Thyroid gland (tissue), 4 donors: Measurements from ENCODE around the gene AMN.

Experiments
- POLR2A ChIP-seq, 2 donors: fragments of 450-650 bp; IDR thresholded peaks; one replicate each; pipeline ENCODE4 v1.6.1; 2017; ENCODE audit warnings: antibody characterized with exemption in 2 of 2, mild to moderate bottlenecking in 2 of 2, moderate library complexity in 1 of 2
- TF ChIP-seq, protein P1 (sequence below), 6 experiments: fragments of 200-600 bp in 3 of 6; fragments of 450-650 bp in 3 of 6; sonication (generic) in 3 of 6; IDR thresholded peaks; one replicate each; pipeline ENCODE4 v1.5.1; 2016 to 2019; ENCODE audit warnings: antibody characterized with exemption in 6 of 6, mild to moderate bottlenecking in 2 of 6, inconsistent platforms in 1 of 6, moderate library complexity in 1 of 6

DNA sequence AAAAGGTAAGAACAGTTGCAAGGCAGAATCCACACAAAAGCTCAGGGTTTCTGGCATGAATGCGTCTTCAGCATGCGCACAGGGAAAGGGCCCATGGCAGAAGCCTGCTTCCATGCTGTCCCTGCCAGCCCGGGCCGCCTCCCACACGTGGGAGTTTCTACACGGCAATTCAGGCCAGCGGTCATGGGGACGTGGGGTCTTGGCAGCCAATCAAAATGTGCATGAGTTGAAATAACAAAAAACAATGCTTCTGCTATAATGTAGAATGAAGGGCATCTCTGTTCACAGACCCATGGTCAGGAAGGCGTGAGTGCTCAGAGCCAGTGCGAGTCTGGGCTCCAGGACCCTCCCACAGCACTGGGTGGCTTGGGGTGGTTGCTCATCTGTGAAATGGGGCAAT lies 28.6 kb downstream of the AMN start:
- TF ChIP-seq, protein P1, sequence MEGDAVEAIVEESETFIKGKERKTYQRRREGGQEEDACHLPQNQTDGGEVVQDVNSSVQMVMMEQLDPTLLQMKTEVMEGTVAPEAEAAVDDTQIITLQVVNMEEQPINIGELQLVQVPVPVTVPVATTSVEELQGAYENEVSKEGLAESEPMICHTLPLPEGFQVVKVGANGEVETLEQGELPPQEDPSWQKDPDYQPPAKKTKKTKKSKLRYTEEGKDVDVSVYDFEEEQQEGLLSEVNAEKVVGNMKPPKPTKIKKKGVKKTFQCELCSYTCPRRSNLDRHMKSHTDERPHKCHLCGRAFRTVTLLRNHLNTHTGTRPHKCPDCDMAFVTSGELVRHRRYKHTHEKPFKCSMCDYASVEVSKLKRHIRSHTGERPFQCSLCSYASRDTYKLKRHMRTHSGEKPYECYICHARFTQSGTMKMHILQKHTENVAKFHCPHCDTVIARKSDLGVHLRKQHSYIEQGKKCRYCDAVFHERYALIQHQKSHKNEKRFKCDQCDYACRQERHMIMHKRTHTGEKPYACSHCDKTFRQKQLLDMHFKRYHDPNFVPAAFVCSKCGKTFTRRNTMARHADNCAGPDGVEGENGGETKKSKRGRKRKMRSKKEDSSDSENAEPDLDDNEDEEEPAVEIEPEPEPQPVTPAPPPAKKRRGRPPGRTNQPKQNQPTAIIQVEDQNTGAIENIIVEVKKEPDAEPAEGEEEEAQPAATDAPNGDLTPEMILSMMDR (IDR thresholded peaks at IDR 0.05), result no peak
- no peak for TF ChIP-seq POLR2A (IDR thresholded peaks at IDR 0.05)
